Stimulated activated CD8-positive, alpha-beta memory T cell treated with anti-CD3 and anti-CD28 coated beads, Interleukin-7, amount 100 ng/mL, for 4 hours (primary cell): ENCODE data around the gene RGS7.
"Not testable (repeated sequence)": the region's sequence is repeated elsewhere in the genome, so short reads cannot be mapped to it uniquely, and the experiment has no call there.

Source experiments
- DNase-seq, 2 donors: peaks; one replicate each; pipeline ENCODE4 v3.0.0-alpha.2; 2020; ENCODE audit warnings: low read depth in 2 of 2

RGS7 gene

GRCh38 chr1:241331328-241332036 is 25.5 kb downstream of the RGS7 start:
- DNase-seq: no peak

- DNase-seq: no peak
These were observed 26.2 kb downstream of the RGS7 start for GRCh38 chr1:241330619-241331327.

- DNase-seq: no peak
These were observed 31.5 kb downstream of the RGS7 start for GRCh38 chr1:241325456-241325855.

GRCh38 chr1:241323514-241324195 is 33.4 kb downstream of the RGS7 start:
- DNase-seq: no peak

GRCh38 chr1:241317676-241318075 is 39.3 kb downstream of the RGS7 start:
- DNase-seq: no peak

- DNase-seq: no peak
These were observed 40.6 kb downstream of the RGS7 start for GRCh38 chr1:241316372-241316771.

- no peak for DNase-seq
These were observed 45.8 kb downstream of the RGS7 start for GRCh38 chr1:241311056-241311746.

- no peak for DNase-seq
These were observed 46.6 kb downstream of the RGS7 start for GRCh38 chr1:241310451-241310850.

GRCh38 chr1:241309651-241310050 is 47.4 kb downstream of the RGS7 start:
- DNase-seq: no peak

- DNase-seq: no peak
These were observed 48.5 kb downstream of the RGS7 start for GRCh38 chr1:241308471-241308870.

GRCh38 chr1:241308011-241308410 is 49.0 kb downstream of the RGS7 start:
- no peak for DNase-seq

- DNase-seq: no peak
These were observed 50.7 kb downstream of the RGS7 start for GRCh38 chr1:241306125-241306790.

- DNase-seq: not testable (repeated sequence)
These were observed 55.0 kb downstream of the RGS7 start for GRCh38 chr1:241302024-241302423.

- no peak for DNase-seq
These were observed 57.7 kb downstream of the RGS7 start for GRCh38 chr1:241299347-241299746.

GRCh38 chr1:241292973-241293372 is 64.0 kb downstream of the RGS7 start:
- DNase-seq: no peak

GRCh38 chr1:241291548-241291947 is 65.5 kb downstream of the RGS7 start:
- not testable (repeated sequence) for DNase-seq

GRCh38 chr1:241286486-241286885 is 70.5 kb downstream of the RGS7 start:
- DNase-seq: no peak

GRCh38 chr1:241276391-241276790 is 80.6 kb downstream of the RGS7 start:
- no peak for DNase-seq

GRCh38 chr1:241275981-241276380 is 81.0 kb downstream of the RGS7 start:
- DNase-seq: no peak

GRCh38 chr1:241275226-241275625 is 81.8 kb downstream of the RGS7 start:
- no peak for DNase-seq

GRCh38 chr1:241274693-241275092 is 82.3 kb downstream of the RGS7 start:
- no peak for DNase-seq

GRCh38 chr1:241272828-241273227 is 84.2 kb downstream of the RGS7 start:
- DNase-seq: no peak
